PC-9 (cell line): Measurements from ENCODE around the gene PSME1. TPM values are rescaled to one million over a fixed set of nuclear protein-coding genes. Genes with fewer than 3 reads are reported as not detected.
A peak's percentile ranks its signal among the peaks of the same experiment; 100 is the strongest.

Source experiments
- BruUV-seq: library from RNA; stranded (reverse); fragments of 400-500 nt; replicated peaks from 2 replicates; lab custom pipeline; 2021; lab: Mats Ljungman, UMichigan
- CTCF ChIA-PET: fragments of 300-600 bp; sonication (Branson Sonifier 250); formaldehyde crosslinking; loops from one replicate; lab custom pipeline; 2022; ENCODE audit warnings: antibody characterized with exemption; lab: Charles Lee
- POLR2A ChIA-PET: fragments of 300-600 bp; sonication (Branson Sonifier 250); formaldehyde crosslinking; loops from one replicate; lab custom pipeline; 2022; ENCODE audit warnings: antibody characterized with exemption; ENCODE audit not compliant: unreplicated experiment; lab: Charles Lee
- DNase-seq, 2 experiments: peaks; one replicate each; pipeline versions ENCODE4 v3.0.0 to v3.0.0-alpha.2; 2015 to 2022; ENCODE audit warnings: mixed read lengths in 1 of 2
- H2AFZ ChIP-seq: fragments of 200-600 bp; sonication (generic); 2 replicates; pipeline ENCODE4 v1.8.1; 2017; ENCODE audit warnings: antibody characterized with exemption
- H3F3A ChIP-seq: fragments of 200-600 bp; sonication (generic); 2 replicates; pipeline ENCODE4 v1.8.1; 2017; ENCODE audit warnings: antibody characterized with exemption, mild to moderate bottlenecking, low read depth; ENCODE audit not compliant: insufficient read depth
- H3K27ac ChIP-seq: fragments of 200-600 bp; sonication (generic); 2 replicates; pipeline ENCODE4 v1.6.1; 2016; ENCODE audit warnings: mixed run types
- H3K27me3 ChIP-seq: fragments of 200-600 bp; sonication (generic); 2 replicates; pipeline ENCODE4 v1.6.1; 2016; ENCODE audit warnings: low read depth, mixed run types; ENCODE audit not compliant: insufficient read depth
- H3K36me3 ChIP-seq: fragments of 200-600 bp; sonication (generic); 2 replicates; pipeline ENCODE4 v1.6.1; 2016; ENCODE audit warnings: low read depth, mixed run types
- H3K4me1 ChIP-seq: fragments of 200-600 bp; sonication (generic); replicated peaks from 2 replicates; pipeline ENCODE4 v1.6.1; 2016; ENCODE audit warnings: mixed run types; ENCODE audit not compliant: insufficient read depth
- H3K4me2 ChIP-seq: fragments of 200-600 bp; sonication (generic); 2 replicates; pipeline ENCODE4 v1.6.1; 2017; ENCODE audit warnings: mixed run types
- H3K4me3 ChIP-seq: fragments of 200-600 bp; sonication (generic); 2 replicates; pipeline ENCODE4 v1.6.1; 2016; ENCODE audit warnings: mixed run types
- H3K79me2 ChIP-seq: fragments of 200-600 bp; sonication (generic); 2 replicates; pipeline ENCODE4 v1.6.1; 2017; ENCODE audit warnings: low read depth, mixed run types
- H3K9me2 ChIP-seq: fragments of 200-600 bp; sonication (generic); 2 replicates; pipeline ENCODE4 v1.8.1; 2017; ENCODE audit warnings: mild to moderate bottlenecking; ENCODE audit not compliant: insufficient read depth
- H3K9me3 ChIP-seq: fragments of 200-600 bp; sonication (generic); 2 replicates; pipeline ENCODE4 v1.8.1; 2016; ENCODE audit warnings: low read depth; ENCODE audit not compliant: insufficient read depth
- H4K20me1 ChIP-seq: fragments of 200-600 bp; sonication (generic); 2 replicates; pipeline ENCODE4 v1.8.1; 2017; ENCODE audit not compliant: insufficient read depth
- CTCF ChIP-seq: fragments of 200-600 bp; sonication (generic); conservative IDR thresholded peaks from 2 replicates; pipeline ENCODE4 v1.6.1; 2017; ENCODE audit warnings: mixed run types, antibody characterized with exemption, mild to moderate bottlenecking, moderate library complexity
- EZH2 ChIP-seq: fragments of 200-600 bp; sonication (generic); IDR thresholded peaks from 2 replicates; pipeline ENCODE4 v1.8.0; 2017; ENCODE audit warnings: antibody characterized with exemption, low read depth
- intact Hi-C: fragments of 100-400 bp; cut with micrococcal nuclease; formaldehyde crosslinking; loops from one replicate; pipeline ENCODE4 v1.10.0; 2022; ENCODE audit not compliant: unreplicated experiment
- total RNA-seq: library from RNA; stranded (reverse); gene quantifications from 2 replicates; pipeline ENCODE4 v1.2.3, GENCODE V29; 2021

Gene PSME1
- total RNA-seq, 1 experiment from 2014 or later, result 174 TPM

GRCh38 chr14:24145219-24145618, 9.2 kb downstream of the PSME1 start:
- ChIA-PET POLR2A (interaction anchor here (0.6 kb wide), 1 partner anchor 8 kb away, joined by 5 read pairs; no protein-coding TSS in a partner anchor), CTCF (interaction anchor here (0.6 kb wide), 2 partner anchors 11 to 53 kb away, joined by 4 to 5 read pairs; no protein-coding TSS in a partner anchor)
- BruUV-seq, result no TSS peak
- H3K79me2 ChIP-seq, result peaks cover 37% of the 10 kb centered on the region
- peak overlapping the region; percentile 63; the same call in 1 of the 2 replicates for H3K4me3 ChIP-seq
- H3K27ac ChIP-seq, result no peak overlapping the region
- no peaks in the 10 kb centered on the region for H3K27me3 ChIP-seq
- peaks cover 10% of the 10 kb centered on the region for H3F3A ChIP-seq
- no peaks in the 10 kb centered on the region for H4K20me1 ChIP-seq
- no peak for TF ChIP-seq EZH2
- TF ChIP-seq CTCF, result no peak
- no peak overlapping the region for H2AFZ ChIP-seq
- DNase-seq, result no peak
- peak overlapping the region; percentile 93 for H3K4me2 ChIP-seq
- H3K9me2 ChIP-seq, result no peaks in the 10 kb centered on the region
- intact Hi-C loops, result no loop called here
- no peaks in the 10 kb centered on the region for H3K9me3 ChIP-seq
- peaks cover 15% of the 10 kb centered on the region for H3K4me1 ChIP-seq
- H3K36me3 ChIP-seq, result no peaks in the 10 kb centered on the region; the same call in 1 of the 2 replicates

GRCh38 chr14:24145690-24146452, 9.9 kb downstream of the PSME1 start:
- no peak for DNase-seq
- Histone ChIP-seq H3K4me1 (peaks cover 15% of the 10 kb centered on the region), H4K20me1 (no peaks in the 10 kb centered on the region), H3K4me2 (peak overlapping the region; percentile 93), H3K9me3 (no peaks in the 10 kb centered on the region), H3F3A (peaks cover 10% of the 10 kb centered on the region), H3K79me2 (peaks cover 37% of the 10 kb centered on the region), H3K36me3 (no peaks in the 10 kb centered on the region; the same call in 1 of the 2 replicates), H3K27ac (peak overlapping the region; percentile 29; the same call in 1 of the 2 replicates), H3K9me2 (no peaks in the 10 kb centered on the region), H2AFZ (peak overlapping the region; percentile 79), H3K27me3 (no peaks in the 10 kb centered on the region), H3K4me3 (peak overlapping the region; percentile 63)
- intact Hi-C loops, result loop anchor here (1.0 to 2.0 kb wide), 2 partner anchors 32 to 67 kb away; partner anchors contain the start of genes CHMP4A, DCAF11 and NRL
- CTCF ChIA-PET, result interaction anchor here (0.6 to 1.4 kb wide), 3 partner anchors 15 to 54 kb away, joined by 3 to 4 read pairs (median 4); partner anchors contain the start of genes DCAF11, IRF9 and NRL
- TF ChIP-seq CTCF, result no peak
- TF ChIP-seq EZH2, result no peak
- BruUV-seq, result TSS peak; percentile 53
- POLR2A ChIA-PET, result interaction anchor here (0.5 to 1.8 kb wide), 3 partner anchors 9 to 35 kb away, joined by 4 to 26 read pairs (median 5); partner anchors contain the start of genes DCAF11 and NRL

- BruUV-seq, result no TSS peak
- ChIA-PET POLR2A (interaction anchor here (0.5 to 1.8 kb wide), 4 partner anchors 32 to 1026 kb away, joined by 3 to 26 read pairs (median 3); partner anchors contain the start of genes DCAF11 and NRL), CTCF (interaction anchor here (0.6 to 1.4 kb wide), 4 partner anchors 15 to 637 kb away, joined by 3 to 4 read pairs (median 4); partner anchors contain the start of genes DCAF11, IRF9 and NRL)
- no peaks in the 10 kb centered on the region for H4K20me1 ChIP-seq
- no peaks in the 10 kb centered on the region for H3K9me3 ChIP-seq
- H3K4me1 ChIP-seq, result peaks cover 15% of the 10 kb centered on the region
- peak within 1 kb of the TSS; percentile 29; the same call in 1 of the 2 replicates for H3K27ac ChIP-seq
- peaks cover 10% of the 10 kb centered on the region for H3F3A ChIP-seq
- peaks cover 37% of the 10 kb centered on the region for H3K79me2 ChIP-seq
- H3K27me3 ChIP-seq, result no peaks in the 10 kb centered on the region
- H3K9me2 ChIP-seq, result no peaks in the 10 kb centered on the region
- H2AFZ ChIP-seq, result peak within 1 kb of the TSS; percentile 79
- intact Hi-C loops, result loop anchor here (1.0 to 2.0 kb wide), 2 partner anchors 32 to 66 kb away; partner anchors contain the start of genes CHMP4A, DCAF11 and NRL
- H3K4me2 ChIP-seq, result peak within 1 kb of the TSS; percentile 93
- H3K4me3 ChIP-seq, result peak within 1 kb of the TSS; percentile 63
- peak; percentile 90 to 95 for DNase-seq
- no peak for TF ChIP-seq EZH2
- TF ChIP-seq CTCF, result no peak
- H3K36me3 ChIP-seq, result no peaks in the 10 kb centered on the region; the same call in 1 of the 2 replicates
Measured at GRCh38 chr14:24146453-24146977, 10.5 kb downstream of the PSME1 start, which contains the start of gene PSME2. TSS of gene PSME2 (minus strand) at chr14:24146610. CDS start at chr14:24146581, 29 bp downstream.
